Endothelial cell of umbilical vein (primary cell): ENCODE data around the gene NOXA1. TPM values are rescaled to one million over a fixed set of nuclear protein-coding genes. Genes with fewer than 3 reads are reported as not detected.

ENCODE experiments used
- BruUV-seq: library from RNA; stranded (reverse); fragments of 400-500 nt; replicated peaks from 2 replicates; lab custom pipeline; 2021; lab: Mats Ljungman, UMichigan
- CTCF ChIA-PET: fragments of 300-600, 350-600 bp; sonication (Branson Sonifier 250); formaldehyde crosslinking; loops from one replicate; lab custom pipeline; 2021; ENCODE audit warnings: antibody characterized with exemption, inconsistent platforms; lab: Charles Lee
- POLR2A ChIA-PET: fragments of 300-600, 350-600 bp; sonication (Branson Sonifier 250); formaldehyde crosslinking; loops from one replicate; lab custom pipeline; 2021; ENCODE audit warnings: antibody characterized with exemption, inconsistent platforms; lab: Charles Lee
- DNase-seq: peaks from one replicate; pipeline ENCODE4 v3.0.0-alpha.2; 2011; ENCODE audit warnings: low read depth, low spot score
- FAIRE-seq: peaks from 2 replicates; lab custom pipeline; 2011; peaks lifted over from hg19 to GRCh38; lab: Jason Lieb, UNC
- H2AFZ ChIP-seq: 2 replicates; pipeline ENCODE4 v1.6.0; 2012; ENCODE audit warnings: low read depth, low read length, control low read depth, inconsistent platforms
- H3K27ac ChIP-seq: 2 replicates; pipeline ENCODE4 v1.5.1; 2011; ENCODE audit warnings: low read depth, mild to moderate bottlenecking, control low read depth, low read length, moderate library complexity; ENCODE audit not compliant: insufficient read depth
- H3K27me3 ChIP-seq, 2 experiments: 2 replicates each; pipeline versions ENCODE4 v1.6.0 to v1.6.1; 2011; ENCODE audit warnings: low read length in 2 of 2, mixed read lengths in 1 of 2; ENCODE audit not compliant: control insufficient read depth in 2 of 2, insufficient read depth in 2 of 2
- H3K36me3 ChIP-seq, 2 experiments: 2 replicates in 1 of 2; 3 replicates in 1 of 2; pipeline ENCODE4 v1.5.1; 2011; ENCODE audit warnings: low read length in 2 of 2, mild to moderate bottlenecking in 1 of 2, moderate library complexity in 1 of 2; ENCODE audit not compliant: control insufficient read depth in 2 of 2, insufficient read depth in 2 of 2; ENCODE audit errors: extremely low read depth in 1 of 2
- H3K4me1 ChIP-seq: 3 replicates; pipeline ENCODE4 v1.5.1; 2011; ENCODE audit warnings: mild to moderate bottlenecking, low read length; ENCODE audit not compliant: control insufficient read depth, insufficient read depth; ENCODE audit errors: extremely low read depth
- H3K4me2 ChIP-seq: 2 replicates; pipeline ENCODE4 v1.6.1; 2011; ENCODE audit warnings: low read length, control low read depth, mixed read lengths; ENCODE audit not compliant: insufficient read depth
- H3K4me3 ChIP-seq, 3 experiments: fragments of 200-600 bp in 1 of 3; sonication (generic), shearing (Covaris generic) in 1 of 3; replicated peaks in 1 of 3; 2 replicates each; pipeline ENCODE4 v1.5.1; 2011 to 2016; ENCODE audit warnings: control low read depth in 3 of 3, low read length in 3 of 3, mild to moderate bottlenecking in 2 of 3, inconsistent platforms in 1 of 3, low read depth in 1 of 3, moderate library complexity in 1 of 3; ENCODE audit not compliant: insufficient read depth in 1 of 3
- H3K79me2 ChIP-seq: 2 replicates; pipeline ENCODE4 v1.6.0; 2012; ENCODE audit warnings: low read length, inconsistent platforms; ENCODE audit not compliant: control insufficient read depth, insufficient read depth
- H3K9ac ChIP-seq: replicated peaks from 2 replicates; pipeline ENCODE3; 2011; ENCODE audit warnings: low read length, control low read depth; ENCODE audit not compliant: insufficient read depth; ENCODE audit errors: extremely low read depth
- H3K9me1 ChIP-seq: replicated peaks from 3 replicates; pipeline ENCODE4 v1.6.0; 2011; ENCODE audit warnings: mild to moderate bottlenecking, low read length; ENCODE audit not compliant: control insufficient read depth, insufficient read depth; ENCODE audit errors: extremely low read depth
- H3K9me3 ChIP-seq: replicated peaks from 2 replicates; pipeline ENCODE4 v1.5.1; 2012; ENCODE audit warnings: low read length, inconsistent platforms; ENCODE audit not compliant: control insufficient read depth, insufficient read depth
- H4K20me1 ChIP-seq: replicated peaks from 2 replicates; pipeline ENCODE3; 2011; ENCODE audit warnings: mild to moderate bottlenecking, low read length; ENCODE audit not compliant: control insufficient read depth, insufficient read depth; ENCODE audit errors: extremely low read depth
- CTCF ChIP-seq, 2 donors: IDR thresholded peaks; 1 replicate in 1 of 2; 2 replicates in 1 of 2; pipeline ENCODE4 v1.5.1; 2011; ENCODE audit warnings: low read length in 2 of 2, mild to moderate bottlenecking in 2 of 2, moderate library complexity in 2 of 2, control low read depth in 1 of 2, inconsistent platforms in 1 of 2, low read depth in 1 of 2; ENCODE audit not compliant: insufficient read depth in 1 of 2; ENCODE audit errors: extremely low read depth in 1 of 2
- GATA2 ChIP-seq: IDR thresholded peaks from 2 replicates; pipeline ENCODE4 v1.7.0; 2011; ENCODE audit warnings: low read depth, mild to moderate bottlenecking, moderate library complexity, mixed read lengths, low read length; ENCODE audit not compliant: insufficient read length, insufficient read depth
- MYC ChIP-seq: IDR thresholded peaks from one replicate; pipeline ENCODE4 v1.6.1; 2011; ENCODE audit warnings: mild to moderate bottlenecking, low read depth, low read length
- dilution Hi-C: fragments of 300-500 bp; cut with MboI; formaldehyde crosslinking; loops from one replicate; pipeline ENCODE4 v1.15.0; 2019; ENCODE audit warnings: low sequenced_read_pairs; ENCODE audit not compliant: extremely low pct_ligation_motif_present
- intact Hi-C: fragments of 100-400 bp; cut with micrococcal nuclease; formaldehyde crosslinking; loops from one replicate; pipeline ENCODE4 v1.10.0; 2022
- polyA plus RNA-seq, 4 experiments: library from polyadenylated mRNA; depleted of rRNA in 3 of 4; stranded (reverse) in 3 of 4; unstranded in 1 of 4; fragments of >200 nt; gene quantifications; 2 replicates each; pipeline versions ENCODE4 v1.2.1 to v1.2.3, GENCODE V29; 2011 to 2012; ENCODE audit warnings: missing spikeins in 1 of 4
- total RNA-seq: library from RNA; stranded (reverse); gene quantifications from 2 replicates; pipeline ENCODE4 v1.2.3, GENCODE V29; 2021

NOXA1 gene
- total and polyA plus RNA-seq, 2 donors (not counting 3 experiments of a cell fraction or from before 2014, with no cell fraction given) = 0.40 to 0.91 TPM

GRCh38 chr9:137404961-137405567, 18.1 kb upstream of the NOXA1 start:
- Histone ChIP-seq H3K27ac (no peak overlapping the region), H3K9me3 (no peaks in the 10 kb centered on the region), H3K4me3 (no peak overlapping the region), H3K36me3 (no peaks in the 10 kb centered on the region), H2AFZ (no peak overlapping the region), H3K9ac (no peak overlapping the region), H3K79me2 (no peaks in the 10 kb centered on the region), H3K9me1 (no peaks in the 10 kb centered on the region), H3K4me1 (peaks cover 9% of the 10 kb centered on the region), H3K4me2 (no peak overlapping the region), H3K27me3 (no peaks in the 10 kb centered on the region), H4K20me1 (no peaks in the 10 kb centered on the region)
- ChIA-PET POLR2A (no interaction called here), CTCF (interaction anchor here (1.1 to 1.8 kb wide), 3 partner anchors 86 to 118 kb away, joined by 4 to 5 read pairs (median 4); no protein-coding TSS in a partner anchor)
- no peak for TF ChIP-seq MYC
- DNase-seq (no peak), FAIRE-seq (no peak)
- intact Hi-C loops = no loop called here
- no TSS peak for BruUV-seq
- dilution Hi-C loops = no loop called here

GRCh38 chr9:137405677-137406081, 17.5 kb upstream of the NOXA1 start:
- H3K27ac ChIP-seq = no peak overlapping the region
- TF ChIP-seq CTCF (IDR thresholded peaks at IDR 0.05; ENCODE audit: extremely low read depth in 1 of 2, insufficient read depth in 1 of 2, low read depth in 1 of 2, low read length in 2 of 2) (no peak), GATA2 (peak; percentile 35)
- no peak overlapping the region for H2AFZ ChIP-seq
- H3K4me2 ChIP-seq = no peak overlapping the region
- no peaks in the 10 kb centered on the region for H3K79me2 ChIP-seq
- intact Hi-C loops (loop anchor here (2.0 kb wide), 1 partner anchor 51 kb away; no protein-coding TSS in a partner anchor), dilution Hi-C loops (no loop called here)
- no peaks in the 10 kb centered on the region for H3K36me3 ChIP-seq
- ChIA-PET CTCF (interaction anchor here (0.6 to 1.8 kb wide), 6 partner anchors 87 to 119 kb away, joined by 3 to 5 read pairs (median 3); no protein-coding TSS in a partner anchor), POLR2A (no interaction called here)
- H4K20me1 ChIP-seq = no peaks in the 10 kb centered on the region
- H3K9ac ChIP-seq = no peak overlapping the region
- no peaks in the 10 kb centered on the region for H3K9me1 ChIP-seq
- FAIRE-seq (no peak), DNase-seq (no peak)
- no peaks in the 10 kb centered on the region for H3K27me3 ChIP-seq
- BruUV-seq = no TSS peak
- H3K4me3 ChIP-seq = no peak overlapping the region
- peaks cover 12% of the 10 kb centered on the region for H3K4me1 ChIP-seq
- no peaks in the 10 kb centered on the region for H3K9me3 ChIP-seq
